Measurements from ENCODE around the gene RAB4B. TPM values are rescaled to one million over a fixed set of nuclear protein-coding genes. Genes with fewer than 3 reads are reported as not detected.
"Not testable (repeated sequence)": the region's sequence is repeated elsewhere in the genome, so short reads cannot be mapped to it uniquely, and the experiment has no call there.

The RAB4B gene
- total RNA-seq, 1 donor = 13.8 TPM

DNA sequence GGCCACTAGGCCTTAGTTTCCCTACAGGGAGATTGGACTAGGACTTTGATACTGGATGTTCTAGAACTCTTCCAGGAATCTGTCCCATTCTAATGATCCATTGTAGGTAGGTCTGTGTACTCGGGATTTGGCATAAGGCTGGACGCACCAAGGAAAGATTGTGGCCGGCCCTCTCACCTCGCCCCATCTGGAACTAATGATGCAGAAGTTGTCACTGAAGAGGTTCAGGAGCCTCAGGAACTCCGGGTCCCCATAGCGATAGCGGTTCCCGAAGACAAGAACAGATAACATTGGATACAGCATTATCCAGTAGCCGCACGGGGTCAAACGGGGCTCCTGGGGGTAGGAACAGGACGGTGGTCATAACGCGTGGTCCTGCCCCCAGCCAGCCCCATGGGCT is 32.1 kb downstream of the RAB4B start:
- TF ChIP-seq CTCF (IDR thresholded peaks at IDR 0.05; ENCODE audit: extremely low read depth, low read depth, low read length) = no peak
- no peak for DNase-seq (ENCODE audit: insufficient read length, low spot score, missing footprints)

DNA sequence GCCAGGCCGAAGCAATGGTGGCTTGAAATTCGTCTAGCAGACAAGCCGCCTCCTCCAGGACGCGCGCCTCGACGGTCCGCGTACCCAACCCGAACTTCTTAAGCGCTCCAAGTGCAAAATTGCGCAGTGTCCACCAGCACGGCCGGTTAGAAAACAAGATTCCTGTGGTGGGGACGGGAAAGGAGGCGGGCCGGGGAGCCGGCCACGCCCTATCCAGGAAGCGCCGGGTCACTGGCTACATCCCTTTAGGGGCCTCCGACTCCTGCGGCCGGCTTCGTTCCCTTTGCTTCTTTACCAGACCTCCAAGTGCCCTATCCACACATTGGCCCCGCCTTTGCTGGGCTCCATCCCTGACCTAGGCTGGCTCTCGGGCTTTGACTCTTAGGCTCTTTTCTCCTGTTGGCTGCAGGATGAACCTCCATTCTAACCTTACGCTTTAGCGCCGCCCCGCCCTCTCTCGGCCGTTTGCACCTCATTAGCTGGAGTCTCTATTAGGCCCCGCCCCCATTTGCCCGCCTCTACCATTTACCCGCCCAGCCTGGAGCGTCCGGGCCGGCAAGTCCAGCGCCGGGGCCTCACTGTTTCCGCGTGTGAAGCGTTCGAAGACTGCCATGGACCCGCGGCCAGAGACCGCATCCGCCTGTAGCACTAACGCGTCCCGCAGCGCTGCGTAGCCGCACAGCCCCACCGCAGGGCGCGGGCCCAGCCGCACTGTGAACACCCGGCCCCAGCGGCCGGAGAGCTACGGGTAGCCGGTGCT is 32.8 kb downstream of the RAB4B start:
- peaks cover 11% of the 10 kb centered on the region for H3K4me1 ChIP-seq (ENCODE audit: insufficient read depth, low read length)
- H3K79me2 ChIP-seq (ENCODE audit: insufficient read depth, low read length) = peaks cover 36% of the 10 kb centered on the region
- H3K4me2 ChIP-seq (ENCODE audit: insufficient read depth, low read length) = peak overlapping the region; percentile 76
- H4K20me1 ChIP-seq (ENCODE audit: insufficient read depth, low read length) = peaks cover 45% of the 10 kb centered on the region
- H3K27me3 ChIP-seq (ENCODE audit: insufficient read depth, low read length); H3K27ac ChIP-seq (ENCODE audit: low read depth, low read length); H3K9me3 ChIP-seq (ENCODE audit: low read depth, low read length): not testable (repeated sequence)
- peaks cover 27% of the 10 kb centered on the region for H3K36me3 ChIP-seq (ENCODE audit: insufficient read depth, low read length)
- peak overlapping the region; percentile 66 for H3K4me3 ChIP-seq (ENCODE audit: insufficient read depth, low read length)
- DNase-seq (ENCODE audit: insufficient read length, low spot score, missing footprints) = peak; percentile 38
- H2AFZ ChIP-seq (ENCODE audit: low read length) = peak overlapping the region; percentile 59

More for the DNA sequence above, 32.1 kb downstream of the RAB4B start:
- H3K36me3 ChIP-seq (ENCODE audit: insufficient read depth, low read length) = peaks cover 29% of the 10 kb centered on the region
- H3K4me3 ChIP-seq (ENCODE audit: insufficient read depth, low read length) = peak overlapping the region; percentile 66
- H4K20me1 ChIP-seq (ENCODE audit: insufficient read depth, low read length) = peaks cover 51% of the 10 kb centered on the region
- no peak overlapping the region for H2AFZ ChIP-seq (ENCODE audit: low read length)
- peak overlapping the region; percentile 76 for H3K4me2 ChIP-seq (ENCODE audit: insufficient read depth, low read length)
- H3K9me3 ChIP-seq (ENCODE audit: low read depth, low read length) = no peaks in the 10 kb centered on the region
- peaks cover 11% of the 10 kb centered on the region for H3K4me1 ChIP-seq (ENCODE audit: insufficient read depth, low read length)
- H3K27me3 ChIP-seq (ENCODE audit: insufficient read depth, low read length) = peaks cover 3% of the 10 kb centered on the region
- peaks cover 43% of the 10 kb centered on the region for H3K79me2 ChIP-seq (ENCODE audit: insufficient read depth, low read length)
- H3K27ac ChIP-seq (ENCODE audit: low read depth, low read length) = no peak overlapping the region

DNA sequence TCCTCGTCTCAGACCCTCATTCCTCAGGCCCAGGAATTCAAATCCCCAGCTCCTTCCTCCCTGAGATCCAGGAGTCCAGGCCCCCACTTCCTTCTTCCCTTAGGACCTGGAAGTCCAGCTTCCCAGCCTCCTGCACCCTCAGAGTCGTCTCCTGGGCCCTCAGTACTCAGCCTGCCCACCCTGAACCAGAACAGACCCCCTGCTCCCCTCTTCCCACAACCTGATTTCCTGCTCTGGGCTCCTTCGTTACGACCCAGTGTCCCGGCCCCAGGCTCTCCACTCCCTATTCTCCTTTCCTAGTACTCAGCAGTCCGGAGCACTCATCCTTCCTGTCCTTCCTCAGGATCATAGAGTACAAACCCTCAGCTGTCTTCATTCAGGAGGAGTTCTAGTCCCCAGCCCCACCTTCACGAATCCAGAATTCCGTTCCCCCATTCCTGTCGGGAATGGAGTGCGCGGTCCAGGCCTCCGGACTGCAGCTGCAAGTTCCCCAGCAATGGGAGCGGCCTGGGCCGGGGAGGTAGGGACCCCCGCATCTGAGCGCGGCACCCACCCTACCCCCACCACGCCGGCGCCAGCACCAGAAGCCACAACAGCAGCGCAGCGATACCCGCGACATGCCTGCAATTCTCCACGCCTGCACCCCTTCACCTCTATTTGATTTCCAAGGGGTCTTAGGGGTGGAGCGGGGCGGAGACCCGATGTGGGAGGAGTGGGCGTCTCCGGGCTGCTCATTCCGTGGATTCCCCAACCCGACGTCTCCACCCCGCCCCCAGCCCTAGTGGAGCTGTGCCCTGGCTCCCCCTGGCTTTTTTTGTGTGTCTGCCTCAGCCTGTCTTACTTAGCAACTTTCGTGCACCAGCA is 33.7 kb downstream of the RAB4B start:
- peaks cover 27% of the 10 kb centered on the region for H3K36me3 ChIP-seq (ENCODE audit: insufficient read depth, low read length)
- no peak overlapping the region for H3K27ac ChIP-seq (ENCODE audit: low read depth, low read length)
- peak overlapping the region; percentile 76 for H3K4me2 ChIP-seq (ENCODE audit: insufficient read depth, low read length)
- TF ChIP-seq CTCF (IDR thresholded peaks at IDR 0.05; ENCODE audit: extremely low read depth, low read depth, low read length) = no peak
- H3K27me3 ChIP-seq (ENCODE audit: insufficient read depth, low read length) = peaks cover 3% of the 10 kb centered on the region
- H2AFZ ChIP-seq (ENCODE audit: low read length) = no peak overlapping the region
- H3K79me2 ChIP-seq (ENCODE audit: insufficient read depth, low read length) = peaks cover 27% of the 10 kb centered on the region
- peaks cover 3% of the 10 kb centered on the region for H3K4me1 ChIP-seq (ENCODE audit: insufficient read depth, low read length)
- peaks cover 36% of the 10 kb centered on the region for H4K20me1 ChIP-seq (ENCODE audit: insufficient read depth, low read length)
- no peaks in the 10 kb centered on the region for H3K9me3 ChIP-seq (ENCODE audit: low read depth, low read length)
- H3K4me3 ChIP-seq (ENCODE audit: insufficient read depth, low read length) = no peak overlapping the region
- peak; percentile 25 for DNase-seq (ENCODE audit: insufficient read length, low spot score, missing footprints)

DNA sequence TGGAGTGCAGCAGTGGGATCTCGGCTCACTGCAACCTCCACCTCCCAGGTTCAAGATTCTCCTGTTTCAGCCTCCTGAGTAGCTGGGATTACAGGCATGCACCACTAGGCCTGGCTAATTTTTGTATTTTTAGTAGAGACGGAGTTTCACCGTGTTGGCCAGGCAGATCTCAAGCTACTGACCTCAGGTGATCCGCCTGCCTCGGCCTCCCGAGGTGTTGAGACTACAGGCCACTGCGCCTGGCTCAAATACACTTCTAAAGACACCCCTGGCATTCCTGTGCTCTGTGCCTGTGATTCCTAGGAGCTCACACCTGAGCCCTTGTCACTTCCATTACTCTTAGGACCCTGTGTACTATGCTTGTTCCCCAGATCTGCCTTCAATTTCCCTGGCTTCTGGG is 34.5 kb downstream of the RAB4B start:
- H2AFZ ChIP-seq (ENCODE audit: low read length); DNase-seq (ENCODE audit: insufficient read length, low spot score, missing footprints); H3K27me3 ChIP-seq (ENCODE audit: insufficient read depth, low read length); H3K4me1 ChIP-seq (ENCODE audit: insufficient read depth, low read length); H3K4me2 ChIP-seq (ENCODE audit: insufficient read depth, low read length); H3K4me3 ChIP-seq (ENCODE audit: insufficient read depth, low read length); H3K9me3 ChIP-seq (ENCODE audit: low read depth, low read length); H3K27ac ChIP-seq (ENCODE audit: low read depth, low read length): not testable (repeated sequence)
- peaks cover 27% of the 10 kb centered on the region for H4K20me1 ChIP-seq (ENCODE audit: insufficient read depth, low read length)
- H3K79me2 ChIP-seq (ENCODE audit: insufficient read depth, low read length) = peaks cover 19% of the 10 kb centered on the region
- peaks cover 20% of the 10 kb centered on the region for H3K36me3 ChIP-seq (ENCODE audit: insufficient read depth, low read length)

Data from osteoblast (primary cell).